Trophoblast cell (in vitro differentiated cells and primary cell): ENCODE measurements around the gene ERAP2.

Source experiments
- DNase-seq, 2 donors: peaks; one replicate each; pipeline ENCODE4 v3.0.0-alpha.2; 2016
- H2AFZ ChIP-seq: 2 replicates; pipeline ENCODE4 v1.6.1; 2013; ENCODE audit warnings: low read length, moderate library complexity, mild to moderate bottlenecking; ENCODE audit not compliant: insufficient read depth, poor library complexity
- H2AK5ac ChIP-seq: 2 replicates; pipeline ENCODE4 v1.6.1; 2013; ENCODE audit warnings: mild to moderate bottlenecking, low read length
- H2BK120ac ChIP-seq: 2 replicates; pipeline ENCODE4 v1.6.1; 2013; ENCODE audit warnings: low read length, mild to moderate bottlenecking, moderate library complexity; ENCODE audit not compliant: insufficient read depth, poor library complexity
- H2BK12ac ChIP-seq: 2 replicates; pipeline ENCODE4 v1.6.1; 2013; ENCODE audit warnings: mild to moderate bottlenecking, low read length, moderate library complexity
- H2BK5ac ChIP-seq: 2 replicates; pipeline ENCODE4 v1.6.1; 2013; ENCODE audit warnings: low read length, low read depth, moderate library complexity, mild to moderate bottlenecking; ENCODE audit not compliant: poor library complexity
- H3K14ac ChIP-seq: 2 replicates; pipeline ENCODE4 v1.6.1; 2013; ENCODE audit warnings: mild to moderate bottlenecking, low read length
- H3K18ac ChIP-seq: 2 replicates; pipeline ENCODE4 v1.6.1; 2013; ENCODE audit warnings: mild to moderate bottlenecking, low read length
- H3K23ac ChIP-seq: 2 replicates; pipeline ENCODE4 v1.6.1; 2013; ENCODE audit warnings: low read length
- H3K27ac ChIP-seq: 2 replicates; pipeline ENCODE4 v1.5.1; 2013; ENCODE audit warnings: low read depth, mild to moderate bottlenecking, inconsistent platforms, low read length, moderate library complexity
- H3K27me3 ChIP-seq: 2 replicates; pipeline ENCODE4 v1.6.1; 2013; ENCODE audit warnings: inconsistent platforms, mild to moderate bottlenecking, low read length, moderate library complexity; ENCODE audit not compliant: insufficient read depth
- H3K36me3 ChIP-seq, 2 experiments: 1 replicate in 1 of 2; 2 replicates in 1 of 2; pipeline ENCODE4 v1.6.1; 2013; ENCODE audit warnings: low read length in 2 of 2, mild to moderate bottlenecking in 2 of 2, moderate library complexity in 1 of 2; ENCODE audit not compliant: insufficient read depth in 2 of 2, control insufficient read depth in 1 of 2
- H3K4ac ChIP-seq: 2 replicates; pipeline ENCODE4 v1.6.1; 2013; ENCODE audit warnings: low read depth, mild to moderate bottlenecking, low read length, moderate library complexity
- H3K4me1 ChIP-seq, 2 experiments: 1 replicate in 1 of 2; 2 replicates in 1 of 2; pipeline ENCODE4 v1.6.1; 2013; ENCODE audit warnings: low read length in 2 of 2, mild to moderate bottlenecking in 2 of 2, moderate library complexity in 1 of 2; ENCODE audit not compliant: insufficient read depth in 2 of 2, control insufficient read depth in 1 of 2
- H3K4me2 ChIP-seq: 2 replicates; pipeline ENCODE4 v1.6.1; 2013; ENCODE audit warnings: inconsistent platforms, mild to moderate bottlenecking, low read length, moderate library complexity
- H3K4me3 ChIP-seq: 2 replicates; pipeline ENCODE4 v1.5.1; 2013; ENCODE audit warnings: mild to moderate bottlenecking, low read depth, low read length, inconsistent platforms
- H3K79me1 ChIP-seq: one replicate; pipeline ENCODE4 v1.6.1; 2013; ENCODE audit warnings: low read length
- H3K79me2 ChIP-seq: 2 replicates; pipeline ENCODE4 v1.6.1; 2013; ENCODE audit warnings: low read length, mild to moderate bottlenecking; ENCODE audit not compliant: control insufficient read depth, insufficient read depth, poor library complexity
- H3K9ac ChIP-seq: 2 replicates; pipeline ENCODE4 v1.6.1; 2013; ENCODE audit warnings: mild to moderate bottlenecking, low read length
- H3K9me3 ChIP-seq: 2 replicates; pipeline ENCODE4 v1.6.1; 2013; ENCODE audit warnings: low read depth, mild to moderate bottlenecking, control low read depth, inconsistent platforms, low read length; ENCODE audit not compliant: insufficient read depth
- H4K12ac ChIP-seq: 2 replicates; pipeline ENCODE4 v1.6.1; 2013; ENCODE audit warnings: low read depth, mild to moderate bottlenecking, low read length, moderate library complexity
- H4K8ac ChIP-seq: 2 replicates; pipeline ENCODE4 v1.6.1; 2013; ENCODE audit warnings: low read depth, mild to moderate bottlenecking, low read length, moderate library complexity
- H4K91ac ChIP-seq: one replicate; pipeline ENCODE4 v1.6.1; 2013; ENCODE audit warnings: low read depth, mild to moderate bottlenecking, low read length, moderate library complexity
- WGBS: extraction: QIAGEN DNeasy Blood & Tissue Kit; methylation state at CpG from one replicate; pipeline ENCODE4 v1.1.7; 2013; ENCODE audit warnings: missing lambda C conversion rate; ENCODE audit not compliant: insufficient read length, insufficient coverage; ENCODE audit errors: extremely low coverage; 5-methylcytosine and 5-hydroxymethylcytosine counted together

The ERAP2 gene

DNA sequence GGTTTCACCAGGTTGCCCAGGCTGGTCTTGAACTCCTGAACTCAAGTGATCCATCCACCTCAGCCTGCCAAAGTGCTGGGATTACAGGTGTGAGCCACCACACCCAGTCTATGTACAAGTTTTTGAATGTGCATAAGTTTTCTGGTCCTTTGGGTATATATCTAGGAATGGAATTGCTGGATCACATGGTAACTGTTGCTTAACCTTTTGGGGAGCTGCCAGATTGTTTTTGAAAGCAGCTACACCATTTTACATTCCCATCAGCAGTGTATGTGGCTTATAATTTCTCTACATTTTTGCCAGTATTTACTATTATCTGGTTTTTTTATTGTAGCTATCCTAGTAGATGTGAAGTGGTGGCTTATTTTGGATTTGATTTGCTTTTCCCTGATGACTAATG lies 50.7 kb downstream of the ERAP2 start:
- Histone ChIP-seq H3K79me2 (no peaks in the 10 kb centered on the region), H2BK12ac (no peak overlapping the region), H3K36me3 (no peaks in the 10 kb centered on the region), H3K9me3 (no peaks in the 10 kb centered on the region), H3K4me3 (no peak overlapping the region), H3K4me1 (peaks cover 0 to 2% of the 10 kb centered on the region in 2 experiments), H3K18ac (no peak overlapping the region), H2BK5ac (no peak overlapping the region), H4K12ac (no peak overlapping the region), H3K23ac (no peak overlapping the region), H3K27ac (no peak overlapping the region), H3K79me1 (no peaks in the 10 kb centered on the region), H3K4ac (no peak overlapping the region), H3K9ac (no peak overlapping the region), H2AK5ac (no peak overlapping the region), H2AFZ (no peak overlapping the region), H3K4me2 (no peak overlapping the region), H4K91ac (no peak overlapping the region), H3K14ac (no peak overlapping the region), H4K8ac (no peak overlapping the region), H3K27me3 (no peaks in the 10 kb centered on the region), H2BK120ac (no peak overlapping the region)
- DNase-seq: no peak

GRCh38 chr5:96928931-96929708 lies 52.8 kb downstream of the ERAP2 start:
- WGBS: no CpG with 5 or more reads among the region's 7 CpGs
- H3K79me2 ChIP-seq: no peaks in the 10 kb centered on the region
- no peak overlapping the region for H2BK5ac ChIP-seq
- no peak overlapping the region for H3K4me3 ChIP-seq
- no peak overlapping the region for H2BK12ac ChIP-seq
- no peak overlapping the region for H2AFZ ChIP-seq
- no peak overlapping the region for H3K4ac ChIP-seq
- no peak overlapping the region for H3K4me2 ChIP-seq
- H3K4me1 ChIP-seq: peaks cover 0 to under 1% of the 10 kb centered on the region in 2 experiments
- H3K27ac ChIP-seq: no peak overlapping the region
- no peak overlapping the region for H2BK120ac ChIP-seq
- H3K36me3 ChIP-seq: no peaks in the 10 kb centered on the region
- H3K27me3 ChIP-seq: no peaks in the 10 kb centered on the region
- no peaks in the 10 kb centered on the region for H3K79me1 ChIP-seq
- H4K8ac ChIP-seq: no peak overlapping the region
- H3K14ac ChIP-seq: no peak overlapping the region
- H3K9ac ChIP-seq: no peak overlapping the region
- H3K23ac ChIP-seq: no peak overlapping the region
- H3K18ac ChIP-seq: no peak overlapping the region
- no peak overlapping the region for H4K91ac ChIP-seq
- no peak overlapping the region for H2AK5ac ChIP-seq
- no peak for DNase-seq
- H3K9me3 ChIP-seq: no peaks in the 10 kb centered on the region
- H4K12ac ChIP-seq: no peak overlapping the region

DNA sequence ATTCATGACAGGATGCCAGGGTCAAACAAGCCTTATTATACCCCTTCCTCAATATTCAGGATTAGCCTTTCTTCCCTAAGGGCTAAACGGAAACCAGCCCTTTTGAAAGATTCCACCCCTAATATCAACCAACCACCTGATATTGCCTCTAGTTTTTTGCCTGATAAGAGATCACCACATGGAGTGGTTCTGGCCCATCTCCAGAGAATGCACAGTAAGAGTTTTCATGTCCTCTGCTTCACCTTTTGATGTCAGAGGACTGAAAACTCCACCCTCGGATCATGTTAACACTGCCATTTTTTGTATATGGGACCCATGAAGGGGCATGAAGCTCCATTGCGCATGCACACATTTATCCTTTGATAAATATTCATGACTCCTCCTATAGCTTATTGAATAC lies 53.8 kb downstream of the ERAP2 start:
- no peak for DNase-seq
- Histone ChIP-seq H3K79me1 (peaks cover 7% of the 10 kb centered on the region), H2AK5ac (no peak overlapping the region), H2BK12ac (no peak overlapping the region), H3K18ac (no peak overlapping the region), H3K4me3 (no peak overlapping the region), H3K4ac (no peak overlapping the region), H2BK120ac (no peak overlapping the region), H3K27me3 (no peaks in the 10 kb centered on the region), H3K23ac (no peak overlapping the region), H3K4me2 (no peak overlapping the region), H3K27ac (no peak overlapping the region), H3K79me2 (no peaks in the 10 kb centered on the region), H4K8ac (no peak overlapping the region), H3K4me1 (no peaks in the 10 kb centered on the region), H3K14ac (no peak overlapping the region), H2AFZ (no peak overlapping the region), H3K9me3 (no peaks in the 10 kb centered on the region), H3K9ac (no peak overlapping the region), H4K91ac (no peak overlapping the region), H2BK5ac (no peak overlapping the region), H4K12ac (no peak overlapping the region), H3K36me3 (no peaks in the 10 kb centered on the region)
- WGBS: no CpG with 5 or more reads among the region's 3 CpGs

DNA sequence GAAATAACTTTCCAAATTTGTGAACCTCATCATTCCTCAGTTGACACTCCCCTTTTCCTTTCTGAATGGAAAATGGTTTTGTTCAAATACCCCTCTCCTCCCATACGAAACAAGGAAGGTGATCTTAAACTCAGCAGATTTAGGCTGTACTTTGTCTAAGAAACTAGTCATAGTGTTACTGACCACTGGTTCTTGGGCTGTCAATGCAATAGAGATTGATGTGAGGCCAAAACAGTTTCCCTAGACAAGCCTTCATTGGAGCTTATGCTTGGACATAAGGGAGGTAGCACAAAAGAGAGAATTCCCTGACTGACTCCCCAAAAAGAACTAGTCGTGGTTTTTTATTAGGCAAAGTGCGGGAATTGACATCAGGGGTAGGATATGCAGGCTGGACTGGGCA lies 54.3 kb downstream of the ERAP2 start:
- no peaks in the 10 kb centered on the region for H3K4me1 ChIP-seq
- no peak overlapping the region for H3K4me3 ChIP-seq
- no peak overlapping the region for H3K18ac ChIP-seq
- H3K79me2 ChIP-seq: peaks cover 3% of the 10 kb centered on the region
- WGBS: no CpG with 5 or more reads among the region's 3 CpGs
- no peak overlapping the region for H2AFZ ChIP-seq
- H4K12ac ChIP-seq: no peak overlapping the region
- H2AK5ac ChIP-seq: no peak overlapping the region
- no peak for DNase-seq
- H3K27ac ChIP-seq: no peak overlapping the region
- no peak overlapping the region for H2BK12ac ChIP-seq
- no peak overlapping the region for H3K23ac ChIP-seq
- H3K9ac ChIP-seq: no peak overlapping the region
- no peak overlapping the region for H3K4me2 ChIP-seq
- no peak overlapping the region for H3K4ac ChIP-seq
- no peak overlapping the region for H2BK120ac ChIP-seq
- no peaks in the 10 kb centered on the region for H3K36me3 ChIP-seq
- no peaks in the 10 kb centered on the region for H3K27me3 ChIP-seq
- H3K79me1 ChIP-seq: peaks cover 11% of the 10 kb centered on the region
- H4K8ac ChIP-seq: no peak overlapping the region
- no peak overlapping the region for H3K14ac ChIP-seq
- no peak overlapping the region for H2BK5ac ChIP-seq
- H3K9me3 ChIP-seq: no peaks in the 10 kb centered on the region
- H4K91ac ChIP-seq: no peak overlapping the region
